Measurements from ENCODE around the gene MMP10. TPM values are rescaled to one million over a fixed set of nuclear protein-coding genes. Genes with fewer than 3 reads are reported as not detected.
A peak's percentile ranks its signal among the peaks of the same experiment; 100 is the strongest.
"Not testable (repeated sequence)": the region's sequence is repeated elsewhere in the genome, so short reads cannot be mapped to it uniquely, and the experiment has no call there.

Gene MMP10
- total RNA-seq, 4 donors from 2014 or later, result not detected

GRCh38 chr11:102749101-102749722 is 31.2 kb downstream of the MMP10 start:
- peaks cover 0 to 11% (median 0%) of the 10 kb centered on the region in 4 donors for H3K27me3 ChIP-seq
- no peaks in the 10 kb centered on the region for H3K36me3 ChIP-seq
- H3K9me3 ChIP-seq, result no peaks in the 10 kb centered on the region
- intact Hi-C loops (cut with DNase I), result no loop called here
- TF ChIP-seq CTCF (IDR thresholded peaks at IDR 0.05) (no peak), POLR2A (IDR thresholded peaks at IDR 0.05) (no peak)
- no peak overlapping the region for H3K4me3 ChIP-seq
- H3K27ac ChIP-seq, result no peak overlapping the region
- H3K4me1 ChIP-seq, result no peaks in the 10 kb centered on the region
- DNase-seq, result no peak

GRCh38 chr11:102746746-102747578 is 33.5 kb downstream of the MMP10 start:
- H3K4me1 ChIP-seq; H3K9me3 ChIP-seq; DNase-seq; intact Hi-C loops (cut with DNase I); H3K36me3 ChIP-seq: not testable (repeated sequence)
- Histone ChIP-seq H3K27ac (peak overlapping the region; percentile 34 to 72 (median 53)), H3K27me3 (peaks cover 0 to 11% (median 0%) of the 10 kb centered on the region in 4 donors), H3K4me3 (peak overlapping the region; percentile 19 to 52 (median 30))
- WGBS, 2 donors, result 64 to 87% methylated on average over 17 to 25 of the region's 32 CpGs

GRCh38 chr11:102734650-102735049 is 45.8 kb downstream of the MMP10 start:
- H3K36me3 ChIP-seq, result no peaks in the 10 kb centered on the region
- no peaks in the 10 kb centered on the region for H3K4me1 ChIP-seq
- H3K27ac ChIP-seq, result no peak overlapping the region
- H3K27me3 ChIP-seq, result no peaks in the 10 kb centered on the region
- TF ChIP-seq POLR2A (IDR thresholded peaks at IDR 0.05) (no peak), CTCF (IDR thresholded peaks at IDR 0.05) (peak in 1 of 6 experiments; percentile 10)
- intact Hi-C loops (cut with DNase I), result loop anchor here (10.0 kb wide), 1 partner anchor 210 kb away; no protein-coding TSS in a partner anchor
- no peak overlapping the region for H3K4me3 ChIP-seq
- no peak for DNase-seq
- H3K9me3 ChIP-seq, result no peaks in the 10 kb centered on the region

GRCh38 chr11:102733232-102733875 is 47.1 kb downstream of the MMP10 start:
- DNase-seq, result no peak
- no peaks in the 10 kb centered on the region for H3K27me3 ChIP-seq
- H3K36me3 ChIP-seq, result no peaks in the 10 kb centered on the region
- H3K27ac ChIP-seq, result no peak overlapping the region
- intact Hi-C loops (cut with DNase I), result loop anchor here (10.0 kb wide), 1 partner anchor 211 kb away; no protein-coding TSS in a partner anchor
- H3K9me3 ChIP-seq, result no peaks in the 10 kb centered on the region
- no peak for TF ChIP-seq POLR2A (IDR thresholded peaks at IDR 0.05)
- peak in 5 of 6 experiments; percentile 57 to 88 (median 68) for TF ChIP-seq CTCF (IDR thresholded peaks at IDR 0.05)
- no peaks in the 10 kb centered on the region for H3K4me1 ChIP-seq
- WGBS, 2 donors, result 44 to 61% methylated on average over 8 of the region's 8 CpGs
- H3K4me3 ChIP-seq, result no peak overlapping the region

GRCh38 chr11:102730944-102731343 is 49.5 kb downstream of the MMP10 start:
- H3K9me3 ChIP-seq, H3K4me1 ChIP-seq, H3K27me3 ChIP-seq, H3K4me3 ChIP-seq, DNase-seq, H3K36me3 ChIP-seq, H3K27ac ChIP-seq: not testable (repeated sequence)
- intact Hi-C loops (cut with DNase I), result loop anchor here (10.0 kb wide), 1 partner anchor 214 kb away; no protein-coding TSS in a partner anchor
- 25 to 63% methylated on average over 5 to 8 of the region's 8 CpGs for WGBS, 2 donors

Data from esophagus squamous epithelium (tissue), 5 donors.